T-helper 1 cell (primary cell): ENCODE results near the gene IGF2R.
"Not testable (repeated sequence)": the region's sequence is repeated elsewhere in the genome, so short reads cannot be mapped to it uniquely, and the experiment has no call there.

Experiments
- DNase-seq, 5 donors: peaks; one replicate each; pipeline ENCODE4 v3.0.0-alpha.2; 2012 to 2020

IGF2R gene

GRCh38 chr6:160102956-160103824 is 134.3 kb downstream of the IGF2R start:
- DNase-seq = peak in 1 of 5 donors; percentile 14

- no peak for DNase-seq
These were observed 134.9 kb downstream of the IGF2R start for GRCh38 chr6:160103825-160104100.

GRCh38 chr6:160104821-160105517 is 136.1 kb downstream of the IGF2R start:
- DNase-seq = no peak

GRCh38 chr6:160106010-160106409 is 137.1 kb downstream of the IGF2R start:
- DNase-seq = no peak

GRCh38 chr6:160106701-160107100 is 137.8 kb downstream of the IGF2R start:
- DNase-seq = no peak

GRCh38 chr6:160108077-160108476 is 139.2 kb downstream of the IGF2R start:
- no peak for DNase-seq

GRCh38 chr6:160110586-160111123 is 141.8 kb downstream of the IGF2R start:
- no peak for DNase-seq

GRCh38 chr6:160111806-160112205 is 142.9 kb downstream of the IGF2R start:
- DNase-seq = no peak

- no peak for DNase-seq
These were observed 143.9 kb downstream of the IGF2R start for GRCh38 chr6:160112628-160113299.

- not testable (repeated sequence) for DNase-seq
These were observed 145.7 kb downstream of the IGF2R start for GRCh38 chr6:160114536-160114935.

- no peak for DNase-seq
These were observed 146.5 kb downstream of the IGF2R start for GRCh38 chr6:160115421-160115820.

GRCh38 chr6:160116411-160116810 is 147.5 kb downstream of the IGF2R start:
- DNase-seq = no peak

- no peak for DNase-seq
These were observed 148.3 kb downstream of the IGF2R start for GRCh38 chr6:160117137-160117536.

- no peak for DNase-seq
These were observed 149.8 kb downstream of the IGF2R start for GRCh38 chr6:160118620-160119229.

- no peak for DNase-seq
These were observed 151.2 kb downstream of the IGF2R start for GRCh38 chr6:160120087-160120486.

- DNase-seq = no peak
These were observed 152.7 kb downstream of the IGF2R start, which contains the start of gene SLC22A1 for GRCh38 chr6:160121558-160121957. Gene SLC22A1, plus strand, starts transcription at chr6:160121815. Its CDS starts 121 bp downstream, at chr6:160121936.

- DNase-seq = no peak
These were observed 153.1 kb downstream of the IGF2R start for GRCh38 chr6:160121981-160122380.

GRCh38 chr6:160122744-160123143 is 153.9 kb downstream of the IGF2R start:
- DNase-seq = no peak

- no peak for DNase-seq
These were observed 155.1 kb downstream of the IGF2R start for GRCh38 chr6:160124007-160124406.

- no peak for DNase-seq
These were observed 155.7 kb downstream of the IGF2R start for GRCh38 chr6:160124605-160125004.

GRCh38 chr6:160125105-160125504 is 156.2 kb downstream of the IGF2R start:
- not testable (repeated sequence) for DNase-seq

- no peak for DNase-seq
These were observed 158.6 kb downstream of the IGF2R start for GRCh38 chr6:160127270-160128124.
